Measurements from ENCODE around the gene AKAP12.

- TF ChIP-seq CTCF (IDR thresholded peaks at IDR 0.05; ENCODE audit: low read length) (peak; percentile 70), EZH2 (optimal IDR thresholded peaks at IDR 0.05; ENCODE audit: low read depth, low read length) (no peak), EZH2phosphoT487 (IDR thresholded peaks at IDR 0.05; ENCODE audit: low read length) (no peak)
Observed at GRCh38 chr6:151323791-151324487, 84.2 kb downstream of the AKAP12 start.

Measured in MM.1S (cell line).